CD4-positive, alpha-beta T cell treated with Interleukin-21 for 1 hour (primary cell): ENCODE results near the gene ZWILCH.
"Not testable (repeated sequence)": the region's sequence is repeated elsewhere in the genome, so short reads cannot be mapped to it uniquely, and the experiment has no call there.

Experiments
- DNase-seq: peaks from one replicate; pipeline ENCODE4 v3.0.0-alpha.2; 2020

Gene ZWILCH

GRCh38 chr15:66587020-66587419, 81.9 kb downstream of the ZWILCH start:
- DNase-seq, result no peak

GRCh38 chr15:66587749-66588148, 82.6 kb downstream of the ZWILCH start:
- DNase-seq, result no peak

GRCh38 chr15:66588537-66588936, 83.4 kb downstream of the ZWILCH start:
- DNase-seq, result no peak

- no peak for DNase-seq
These were observed 83.8 kb downstream of the ZWILCH start for GRCh38 chr15:66588971-66589370.

- DNase-seq, result not testable (repeated sequence)
These were observed 84.3 kb downstream of the ZWILCH start for GRCh38 chr15:66589429-66589828.

GRCh38 chr15:66590435-66590834, 85.3 kb downstream of the ZWILCH start:
- DNase-seq, result no peak

- no peak for DNase-seq
These were observed 86.3 kb downstream of the ZWILCH start for GRCh38 chr15:66591322-66591862.

- DNase-seq, result no peak
These were observed 87.5 kb downstream of the ZWILCH start for GRCh38 chr15:66592505-66593218.

- DNase-seq, result no peak
These were observed 88.2 kb downstream of the ZWILCH start for GRCh38 chr15:66593219-66593780.

GRCh38 chr15:66594344-66594743, 89.2 kb downstream of the ZWILCH start:
- no peak for DNase-seq

GRCh38 chr15:66594836-66595235, 89.7 kb downstream of the ZWILCH start:
- no peak for DNase-seq

- DNase-seq, result no peak
These were observed 90.2 kb downstream of the ZWILCH start for GRCh38 chr15:66595332-66595731.

- no peak for DNase-seq
These were observed 90.9 kb downstream of the ZWILCH start for GRCh38 chr15:66595931-66596545.

- DNase-seq, result no peak
These were observed 93.1 kb downstream of the ZWILCH start for GRCh38 chr15:66598095-66598815.
